Heart left ventricle (tissue), 16 donors: ENCODE data around the gene COMMD7. TPM values are rescaled to one million over a fixed set of nuclear protein-coding genes. Genes with fewer than 3 reads are reported as not detected.

Experiments used
- ATAC-seq, 4 donors: fragments of 200-7000 bp; cut with Tn5 transposase; one replicate each; pipeline ENCODE4 v1.9.1; 2020 to 2022; ENCODE audit warnings: moderate library complexity in 4 of 4, mild to moderate bottlenecking in 3 of 4, moderate number of reproducible peaks in 1 of 4
- DNase-seq, 5 donors: peaks; one replicate each; pipeline ENCODE4 v3.0.0-alpha.2; 2020
- H3K27ac ChIP-seq, 12 donors: fragments of 200-600 bp; sonication (generic) in 4 of 12; one replicate each; pipeline versions ENCODE4 v1.5.0 to v1.8.0; 2016 to 2022; ENCODE audit warnings: mild to moderate bottlenecking in 2 of 12
- H3K27me3 ChIP-seq, 9 donors: fragments of 200-600 bp; sonication (generic) in 2 of 9; one replicate each; pipeline versions ENCODE4 v1.5.1 to v1.8.0; 2016 to 2022; ENCODE audit warnings: mild to moderate bottlenecking in 3 of 9
- H3K36me3 ChIP-seq, 9 donors: fragments of 200-600 bp; sonication (generic) in 2 of 9; one replicate each; pipeline versions ENCODE4 v1.5.0 to v1.8.0; 2018 to 2022; ENCODE audit warnings: mild to moderate bottlenecking in 2 of 9
- H3K4me1 ChIP-seq, 12 donors: fragments of 200-600 bp; sonication (generic) in 4 of 12; one replicate each; pipeline versions ENCODE4 v1.5.0 to v1.8.0; 2016 to 2022; ENCODE audit warnings: mild to moderate bottlenecking in 3 of 12
- H3K4me3 ChIP-seq, 12 donors: fragments of 200-600 bp; sonication (generic) in 4 of 12; one replicate each; pipeline versions ENCODE4 v1.5.0 to v1.8.0; 2017 to 2022; ENCODE audit warnings: mild to moderate bottlenecking in 9 of 12, moderate library complexity in 4 of 12
- H3K9me3 ChIP-seq, 12 donors: fragments of 200-600 bp; sonication (generic) in 4 of 12; one replicate each; pipeline versions ENCODE4 v1.5.0 to v1.8.0; 2016 to 2022; ENCODE audit warnings: mild to moderate bottlenecking in 1 of 12
- CTCF ChIP-seq, 12 donors: fragments of 200-600 bp; sonication (generic) in 4 of 12; IDR thresholded peaks; one replicate each; pipeline versions ENCODE4 v1.5.0 to v1.8.0; 2018 to 2022; ENCODE audit warnings: antibody characterized with exemption in 12 of 12, mild to moderate bottlenecking in 5 of 12
- POLR2A ChIP-seq, 2 donors: fragments of 450-650 bp; IDR thresholded peaks; one replicate each; pipeline ENCODE4 v1.6.1; 2017; ENCODE audit warnings: antibody characterized with exemption in 2 of 2, mild to moderate bottlenecking in 2 of 2, moderate library complexity in 2 of 2
- WGBS, 4 donors: extraction: QIAGEN DNeasy Blood & Tissue Kit in 2 of 4; methylation state at CpG; one replicate each; pipeline versions ENCODE4 v1.1.5 to v1.1.7; 2013 to 2018; 5-methylcytosine and 5-hydroxymethylcytosine counted together
- intact Hi-C, 10 donors: fragments of 100-400 bp; cut with DNase I; formaldehyde crosslinking; loops; one replicate each; pipeline versions ENCODE4 v1.11.1 to v1.14.2; 2022
- polyA plus RNA-seq, 2 donors: library from polyadenylated mRNA; stranded (reverse); fragments of 200-250 nt; gene quantifications; one replicate each; pipeline ENCODE4 v1.2.3, GENCODE V29; 2013
- total RNA-seq, 9 donors: library from RNA; depleted of rRNA in 2 of 9; stranded (reverse); fragments of >200 nt in 2 of 9; fragmentation: NEBNext Ultra II Directional in 3 of 9; extraction: Animal tissue kit (Norgen Biotek cat#: 25700) in 3 of 9; gene quantifications; one replicate each; pipeline versions ENCODE4 v1.1.0 to v1.2.4, GENCODE V29; 2016 to 2023
- donor health status: ischemic (EF 13 %, LVEDD 7.1; RV severe dilation, severe dysfunction).
- donor health status: healthy with polysubstance abuse.
- donor health status: DM: no; HTN: yes; CAD: no.
- donor health status: DM: no; HTN: no; CAD: no.
- donor health status: ischemic (EF 25% LVEDD 6.9; RV normal size, moderate dysfunction).
- donor health status: ischemic (EF 25% LVEDD 5.7; RV mildly dilated, moderate dysfunction).
- donor health status: healthy.
- donor health status: DM: yes; HTN: yes; CAD: no.
- donor health status: ischemic (EF 35%, LVEDD 5.7; RV mildly dilated, moderate dysfunction).
- donor health status: nonischemic (EF 11% LVEDD 7.7; RV severe dilation, severe dysfunction).
- donor health status: DM: yes; HTN: yes; CAD: no.
- donor health status: PGD.
- donor health status: ischemic (EF 29% LVEDD 5.4; RV normal size, mild dysfunction).
- donor health status: nonischemic (EF 23%, LVEDD 6.1; RV moderate dilation, normal function).

Gene COMMD7
- total and polyA plus RNA-seq, 11 donors = 30.3 to 72.4 (median 43.7) TPM

GRCh38 chr20:32674362-32674789 is 68.9 kb downstream of the COMMD7 start:
- Histone ChIP-seq H3K36me3 (no peaks in the 10 kb centered on the region), H3K9me3 (no peaks in the 10 kb centered on the region), H3K4me3 (no peak overlapping the region), H3K27me3 (no peaks in the 10 kb centered on the region), H3K27ac (no peak overlapping the region), H3K4me1 (peaks cover 0 to 29% (median 0%) of the 10 kb centered on the region in 12 donors)
- no peak for TF ChIP-seq POLR2A (IDR thresholded peaks at IDR 0.05)
- TF ChIP-seq CTCF (IDR thresholded peaks at IDR 0.05) = peak; percentile 53 to 75 (median 63)
- 54 to 64% (median 56%) methylated on average over 5 of the region's 5 CpGs for WGBS, 4 donors
- DNase-seq (no peak), ATAC-seq (peak in 2 of 4 donors; percentile 25 to 29)
- intact Hi-C loops = loop anchor here in 8 of 10 donors (1.0 to 5.0 kb wide), 4 partner anchors 88 to 104 kb away; partner anchors contain the start of gene DNMT3B (in 1 of the 8)

GRCh38 chr20:32672982-32673851 is 70.0 kb downstream of the COMMD7 start:
- peak in 3 of 4 donors; percentile 15 to 45 (median 35) for ATAC-seq
- DNase-seq = peak in 1 of 5 donors; percentile 72
- Histone ChIP-seq H3K27ac (peak overlapping the region in 1 of 12 donors; percentile 37), H3K27me3 (no peaks in the 10 kb centered on the region), H3K4me3 (no peak overlapping the region), H3K9me3 (no peaks in the 10 kb centered on the region), H3K4me1 (peaks cover 0 to 29% (median 0%) of the 10 kb centered on the region in 12 donors), H3K36me3 (no peaks in the 10 kb centered on the region)
- TF ChIP-seq CTCF (IDR thresholded peaks at IDR 0.05) (no peak), POLR2A (IDR thresholded peaks at IDR 0.05) (no peak)
- WGBS, 4 donors = 58 to 69% (median 64%) methylated on average over 18 to 22 of the region's 22 CpGs
- intact Hi-C loops = loop anchor here in 3 of 10 donors (5.0 kb wide), 2 partner anchors 89 to 104 kb away; partner anchors contain the start of gene DNMT3B (in 1 of the 3)

- peak in 2 of 4 donors; percentile 6 for ATAC-seq
- intact Hi-C loops = loop anchor here in 3 of 10 donors (5.0 kb wide), 2 partner anchors 90 to 105 kb away; partner anchors contain the start of gene DNMT3B (in 1 of the 3)
Measured at GRCh38 chr20:32672394-32672981, 70.8 kb downstream of the COMMD7 start.

More at GRCh38 chr20:32672394-32672981, 70.8 kb downstream of the COMMD7 start:
- Histone ChIP-seq H3K27ac (peak overlapping the region in 1 of 12 donors; percentile 37), H3K4me3 (no peak overlapping the region), H3K4me1 (peaks cover 0 to 29% (median 0%) of the 10 kb centered on the region in 12 donors), H3K36me3 (no peaks in the 10 kb centered on the region), H3K9me3 (no peaks in the 10 kb centered on the region), H3K27me3 (no peaks in the 10 kb centered on the region)
- 74 to 89% (median 80%) methylated on average over 3 of the region's 3 CpGs for WGBS, 4 donors
- TF ChIP-seq POLR2A (IDR thresholded peaks at IDR 0.05) (no peak), CTCF (IDR thresholded peaks at IDR 0.05) (no peak)
- DNase-seq = no peak
